Calu3 (cell line): ENCODE data around the gene PCGF2. TPM values are rescaled to one million over a fixed set of nuclear protein-coding genes. Genes with fewer than 3 reads are reported as not detected.

ENCODE experiments used
- BruUV-seq: library from RNA; stranded (reverse); fragments of 400-500 nt; replicated peaks from 2 replicates; lab custom pipeline; 2021; lab: Mats Ljungman, UMichigan
- CTCF ChIA-PET: fragments of 300-600 bp; sonication (Branson Sonifier 250); formaldehyde crosslinking; loops from one replicate; lab custom pipeline; 2022; ENCODE audit warnings: antibody characterized with exemption; lab: Charles Lee
- DNase-seq: peaks from one replicate; pipeline ENCODE4 v3.0.0; 2022
- H3K27ac Mint-ChIP-seq: one replicate; pipeline ENCODE4 v1.8.0; 2022; ENCODE audit warnings: mixed read lengths; ENCODE audit not compliant: unreplicated experiment
- H3K27me3 Mint-ChIP-seq: one replicate; pipeline ENCODE4 v1.8.0; 2022; ENCODE audit warnings: mixed read lengths; ENCODE audit not compliant: unreplicated experiment
- H3K36me3 Mint-ChIP-seq: one replicate; pipeline ENCODE4 v1.8.0; 2022; ENCODE audit warnings: mild to moderate bottlenecking, moderate library complexity, mixed read lengths; ENCODE audit not compliant: insufficient read depth, unreplicated experiment
- H3K4me1 Mint-ChIP-seq: one replicate; pipeline ENCODE4 v1.8.0; 2022; ENCODE audit warnings: mild to moderate bottlenecking, low read depth, mixed read lengths; ENCODE audit not compliant: unreplicated experiment
- H3K4me3 Mint-ChIP-seq: one replicate; pipeline ENCODE4 v1.8.0; 2022; ENCODE audit warnings: mild to moderate bottlenecking, low read depth, moderate library complexity, mixed read lengths; ENCODE audit not compliant: unreplicated experiment
- H3K9me3 Mint-ChIP-seq: one replicate; pipeline ENCODE4 v1.8.0; 2022; ENCODE audit warnings: low read depth, mixed read lengths; ENCODE audit not compliant: unreplicated experiment
- CTCF ChIP-seq: fragments of 200-600 bp; IDR thresholded peaks from one replicate; pipeline ENCODE4 v1.8.0; 2022; ENCODE audit warnings: antibody characterized with exemption; ENCODE audit not compliant: unreplicated experiment
- intact Hi-C: fragments of 100-400 bp; cut with micrococcal nuclease; formaldehyde crosslinking; loops from one replicate; pipeline ENCODE4 v1.10.0; 2022; ENCODE audit not compliant: unreplicated experiment
- total RNA-seq: library from RNA; stranded (reverse); gene quantifications from 2 replicates; pipeline ENCODE4 v1.2.3, GENCODE V29; 2022

Gene PCGF2
- total RNA-seq, 1 experiment from 2014 or later = 205 TPM

DNA sequence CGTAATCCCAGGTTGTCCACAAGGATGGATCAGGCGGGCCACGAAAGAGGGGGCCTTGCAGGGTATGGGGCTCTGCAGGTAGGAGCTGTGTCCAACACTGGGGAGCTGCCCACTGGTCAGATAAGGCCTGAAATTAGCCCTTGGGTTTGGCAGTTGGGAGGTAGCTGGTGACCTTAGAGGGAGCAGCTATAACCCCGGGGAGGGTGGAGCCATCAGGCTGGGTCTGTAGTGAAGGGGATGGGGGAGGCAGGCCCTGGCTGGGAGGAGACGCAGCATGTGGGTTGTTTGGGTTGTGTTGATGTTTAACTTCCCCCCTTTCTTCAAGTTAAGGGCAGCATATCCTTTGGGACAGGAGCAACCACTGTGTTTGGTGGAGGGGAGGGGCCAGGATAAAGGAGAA is 37.2 kb downstream of the PCGF2 start:
- no TSS peak for BruUV-seq
- no peak overlapping the region for H3K27ac Mint-ChIP-seq
- no peak overlapping the region for H3K4me3 Mint-ChIP-seq
- no peak for DNase-seq
- no peaks in the 10 kb centered on the region for H3K9me3 Mint-ChIP-seq
- intact Hi-C loops = no loop called here
- H3K27me3 Mint-ChIP-seq = no peaks in the 10 kb centered on the region
- H3K36me3 Mint-ChIP-seq = peaks cover 83% of the 10 kb centered on the region
- peaks cover 32% of the 10 kb centered on the region for H3K4me1 Mint-ChIP-seq
- TF ChIP-seq CTCF = no peak
- CTCF ChIA-PET = interaction anchor here (0.7 kb wide), 1 partner anchor 107 kb away, joined by 3 read pairs; no protein-coding TSS in a partner anchor

DNA sequence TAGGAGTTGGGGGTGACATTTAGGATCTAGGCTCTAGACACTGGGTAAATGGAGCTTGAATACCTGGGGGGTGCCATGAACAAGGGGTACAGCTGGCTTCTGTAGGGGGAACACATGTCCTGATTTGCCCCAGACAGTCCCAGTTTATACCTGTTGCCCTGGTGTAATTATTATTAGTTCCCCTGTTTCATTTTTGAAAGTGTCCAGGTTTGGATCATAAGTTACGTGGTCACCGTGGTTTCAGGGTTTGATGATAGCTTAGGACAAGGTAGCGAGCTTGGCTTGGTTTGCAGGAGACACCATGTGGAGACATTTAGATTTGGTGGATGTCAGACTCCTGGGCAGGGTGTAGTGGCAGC is 37.6 kb downstream of the PCGF2 start:
- BruUV-seq = no TSS peak
- Mint-ChIP-seq H3K4me3 (no peak overlapping the region), H3K9me3 (no peaks in the 10 kb centered on the region), H3K27ac (no peak overlapping the region), H3K4me1 (peaks cover 32% of the 10 kb centered on the region), H3K27me3 (no peaks in the 10 kb centered on the region), H3K36me3 (peaks cover 83% of the 10 kb centered on the region)
- no peak for DNase-seq
- intact Hi-C loops = no loop called here
- CTCF ChIA-PET = interaction anchor here (0.7 kb wide), 1 partner anchor 107 kb away, joined by 3 read pairs; no protein-coding TSS in a partner anchor
- TF ChIP-seq CTCF = no peak

DNA sequence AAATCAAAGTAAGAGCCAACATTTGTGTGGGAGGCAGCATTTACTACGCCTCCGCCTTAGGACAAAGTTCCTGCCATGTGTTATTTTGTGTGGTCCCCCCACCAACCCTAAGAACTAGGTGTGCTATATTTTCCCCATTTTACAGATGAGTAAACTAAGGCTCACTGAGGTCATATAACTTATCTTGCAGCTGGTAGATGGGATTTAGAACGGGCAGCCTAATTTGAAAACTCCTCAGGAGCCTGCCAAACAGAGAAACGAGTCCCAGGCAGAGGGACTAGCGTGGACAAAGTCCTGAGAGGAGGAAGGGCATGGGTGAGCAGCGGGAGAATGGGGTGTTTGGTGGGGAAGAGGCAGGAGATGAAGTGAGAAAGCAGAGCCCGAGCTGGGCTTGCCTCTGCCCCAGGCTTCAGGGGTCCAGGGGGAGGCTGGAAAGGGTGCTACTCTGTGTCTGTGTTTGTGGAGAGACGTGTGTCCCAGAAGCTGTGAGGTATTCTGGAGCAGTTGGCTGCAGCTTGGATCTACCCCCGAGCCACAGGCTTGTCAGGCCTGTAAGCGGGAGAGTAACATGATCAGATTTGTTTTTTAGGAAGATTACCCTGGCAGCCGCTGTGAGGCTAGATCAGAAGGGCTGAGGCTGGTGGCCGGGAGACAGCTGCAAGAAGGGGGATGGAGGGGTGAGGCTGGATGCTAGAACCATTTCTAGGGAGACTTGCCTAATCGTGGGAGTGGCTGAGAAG is 38.1 kb downstream of the PCGF2 start:
- intact Hi-C loops = no loop called here
- H3K4me1 Mint-ChIP-seq = peaks cover 32% of the 10 kb centered on the region
- no peaks in the 10 kb centered on the region for H3K9me3 Mint-ChIP-seq
- DNase-seq = no peak
- peaks cover 84% of the 10 kb centered on the region for H3K36me3 Mint-ChIP-seq
- TF ChIP-seq CTCF = no peak
- no TSS peak for BruUV-seq
- H3K4me3 Mint-ChIP-seq = no peak overlapping the region
- CTCF ChIA-PET = interaction anchor here (0.5 to 1.2 kb wide), 2 partner anchors 9 to 185 kb away, joined by 3 read pairs; no protein-coding TSS in a partner anchor
- H3K27ac Mint-ChIP-seq = no peak overlapping the region
- H3K27me3 Mint-ChIP-seq = no peaks in the 10 kb centered on the region

- CTCF ChIA-PET = interaction anchor here (0.5 to 1.2 kb wide), 2 partner anchors 9 to 184 kb away, joined by 3 read pairs; no protein-coding TSS in a partner anchor
- Mint-ChIP-seq H3K4me3 (no peak overlapping the region), H3K27ac (no peak overlapping the region), H3K9me3 (no peaks in the 10 kb centered on the region), H3K36me3 (peaks cover 84% of the 10 kb centered on the region), H3K4me1 (peaks cover 37% of the 10 kb centered on the region), H3K27me3 (no peaks in the 10 kb centered on the region)
- intact Hi-C loops = no loop called here
- no TSS peak for BruUV-seq
- DNase-seq = no peak
- TF ChIP-seq CTCF = no peak
These were observed 38.9 kb downstream of the PCGF2 start for GRCh38 chr17:38709104-38709820.
